H9 (cell line): ENCODE results near the gene ABHD17C. TPM values are rescaled to one million over a fixed set of nuclear protein-coding genes. Genes with fewer than 3 reads are reported as not detected.
"Not testable (repeated sequence)": the region's sequence is repeated elsewhere in the genome, so short reads cannot be mapped to it uniquely, and the experiment has no call there.

ENCODE experiments used
- DNase-seq: peaks from one replicate; pipeline ENCODE4 v3.0.0-alpha.2; 2017
- H2AFZ ChIP-seq: one replicate; pipeline ENCODE4 v1.6.1; 2013; ENCODE audit warnings: mild to moderate bottlenecking, low read length, control low read depth, moderate library complexity
- H2AK5ac ChIP-seq: 2 replicates; pipeline ENCODE4 v1.6.1; 2013; ENCODE audit warnings: low read length, control low read depth, mixed read lengths; ENCODE audit not compliant: insufficient read length
- H2BK120ac ChIP-seq: one replicate; pipeline ENCODE4 v1.6.1; 2013; ENCODE audit warnings: low read depth, mild to moderate bottlenecking, low read length, control low read depth, inconsistent platforms; ENCODE audit not compliant: poor library complexity, severe bottlenecking
- H2BK12ac ChIP-seq: 2 replicates; pipeline ENCODE4 v1.6.1; 2013; ENCODE audit warnings: low read length, control low read depth, mixed read lengths, low read depth; ENCODE audit not compliant: insufficient read length
- H2BK15ac ChIP-seq: 2 replicates; pipeline ENCODE4 v1.6.1; 2013; ENCODE audit warnings: low read depth, low read length, control low read depth
- H2BK20ac ChIP-seq: one replicate; pipeline ENCODE4 v1.6.1; 2013; ENCODE audit warnings: low read depth, mild to moderate bottlenecking, low read length, control low read depth, inconsistent platforms; ENCODE audit not compliant: poor library complexity, severe bottlenecking
- H2BK5ac ChIP-seq: 2 replicates; pipeline ENCODE4 v1.6.1; 2013; ENCODE audit warnings: low read length, control low read depth, mixed read lengths; ENCODE audit not compliant: insufficient read length
- H3K14ac ChIP-seq: 2 replicates; pipeline ENCODE4 v1.6.1; 2013; ENCODE audit warnings: low read length, control low read depth; ENCODE audit not compliant: insufficient read depth
- H3K18ac ChIP-seq: 2 replicates; pipeline ENCODE4 v1.6.1; 2013; ENCODE audit warnings: low read depth, mild to moderate bottlenecking, mixed read lengths, low read length, control low read depth; ENCODE audit not compliant: insufficient read length
- H3K23ac ChIP-seq: 2 replicates; pipeline ENCODE4 v1.6.1; 2013; ENCODE audit warnings: low read length, control low read depth, mixed read lengths, low read depth; ENCODE audit not compliant: insufficient read length
- H3K23me2 ChIP-seq: 2 replicates; pipeline ENCODE4 v1.6.1; 2013; ENCODE audit warnings: low read depth, mild to moderate bottlenecking, mixed read lengths, low read length, control low read depth; ENCODE audit not compliant: insufficient read length, poor library complexity, severe bottlenecking
- H3K27ac ChIP-seq: 2 replicates; pipeline ENCODE4 v1.5.1; 2013; ENCODE audit warnings: low read length, control low read depth, mixed read lengths, low read depth; ENCODE audit not compliant: insufficient read length
- H3K27me3 ChIP-seq: 2 replicates; pipeline ENCODE4 v1.6.1; 2013; ENCODE audit warnings: low read length, control low read depth, inconsistent platforms; ENCODE audit not compliant: insufficient read depth
- H3K4ac ChIP-seq: 2 replicates; pipeline ENCODE4 v1.6.1; 2013; ENCODE audit warnings: low read depth, mild to moderate bottlenecking, control low read depth, inconsistent platforms, low read length, moderate library complexity
- H3K4me1 ChIP-seq: 2 replicates; pipeline ENCODE4 v1.6.1; 2013; ENCODE audit warnings: low read length, control low read depth, inconsistent platforms; ENCODE audit not compliant: insufficient read depth
- H3K4me2 ChIP-seq: 2 replicates; pipeline ENCODE4 v1.6.1; 2013; ENCODE audit warnings: low read length, control low read depth, mixed read lengths; ENCODE audit not compliant: insufficient read length, insufficient read depth
- H3K56ac ChIP-seq: 2 replicates; pipeline ENCODE4 v1.6.1; 2013; ENCODE audit warnings: low read depth, mild to moderate bottlenecking, mixed read lengths, low read length, control low read depth; ENCODE audit not compliant: insufficient read length
- H3K79me1 ChIP-seq: 2 replicates; pipeline ENCODE4 v1.6.1; 2013; ENCODE audit warnings: low read depth, mild to moderate bottlenecking, moderate library complexity, low read length, control low read depth, inconsistent platforms; ENCODE audit not compliant: insufficient read depth, poor library complexity, severe bottlenecking
- H3K79me2 ChIP-seq: 2 replicates; pipeline ENCODE4 v1.6.1; 2013; ENCODE audit warnings: low read length, control low read depth, inconsistent platforms; ENCODE audit not compliant: insufficient read depth
- H3K9ac ChIP-seq: 2 replicates; pipeline ENCODE4 v1.6.1; 2013; ENCODE audit warnings: low read length, control low read depth, mixed read lengths; ENCODE audit not compliant: insufficient read length; ENCODE audit errors: extremely low read depth
- H3K9me3 ChIP-seq: one replicate; pipeline ENCODE4 v1.6.1; 2013; ENCODE audit warnings: low read depth, low read length, inconsistent platforms; ENCODE audit not compliant: control insufficient read depth
- H3T11ph ChIP-seq: one replicate; pipeline ENCODE4 v1.6.1; 2013; ENCODE audit warnings: mild to moderate bottlenecking, low read length, control low read depth, inconsistent platforms
- H4K20me1 ChIP-seq: one replicate; pipeline ENCODE4 v1.6.1; 2013; ENCODE audit not compliant: control insufficient read depth, insufficient read length, insufficient read depth
- H4K5ac ChIP-seq: 2 replicates; pipeline ENCODE4 v1.6.1; 2013; ENCODE audit warnings: low read depth, mild to moderate bottlenecking, mixed read lengths, low read length, control low read depth; ENCODE audit not compliant: insufficient read length
- H4K8ac ChIP-seq: replicated peaks from 2 replicates; pipeline ENCODE4 v1.6.1; 2013; ENCODE audit warnings: low read length, control low read depth, mixed read lengths, low read depth; ENCODE audit not compliant: insufficient read length
- H4K91ac ChIP-seq: 2 replicates; pipeline ENCODE4 v1.6.1; 2013; ENCODE audit warnings: low read depth, mild to moderate bottlenecking, moderate library complexity, mixed read lengths, low read length, control low read depth; ENCODE audit not compliant: insufficient read length
- H3K27ac Mint-ChIP-seq, 3 experiments: 2 replicates in 2 of 3; 3 replicates in 1 of 3; pipeline ENCODE4 v1.8.0; 2020 to 2021; ENCODE audit warnings: mixed read lengths in 3 of 3, mild to moderate bottlenecking in 1 of 3, moderate library complexity in 1 of 3
- H3K27me3 Mint-ChIP-seq: 2 replicates; pipeline ENCODE4 v1.8.0; 2021; ENCODE audit warnings: low read depth, mild to moderate bottlenecking, moderate library complexity, mixed read lengths
- H3K36me3 Mint-ChIP-seq, 3 experiments: 2 replicates in 2 of 3; 3 replicates in 1 of 3; pipeline ENCODE4 v1.8.0; 2020 to 2021; ENCODE audit warnings: low read depth in 3 of 3, mixed read lengths in 3 of 3; ENCODE audit not compliant: insufficient read depth in 1 of 3
- H3K4me1 Mint-ChIP-seq, 2 experiments: 2 replicates each; pipeline ENCODE4 v1.8.0; 2020; ENCODE audit warnings: mixed read lengths in 2 of 2
- H3K4me3 Mint-ChIP-seq, 2 experiments: 2 replicates in 1 of 2; 3 replicates in 1 of 2; pipeline ENCODE4 v1.8.0; 2020 to 2021; ENCODE audit warnings: mild to moderate bottlenecking in 2 of 2, mixed read lengths in 2 of 2, moderate library complexity in 1 of 2
- H3K9me3 Mint-ChIP-seq, 2 experiments: 2 replicates in 1 of 2; 3 replicates in 1 of 2; pipeline ENCODE4 v1.8.0; 2020; ENCODE audit warnings: mild to moderate bottlenecking in 2 of 2, mixed read lengths in 2 of 2, moderate library complexity in 1 of 2
- WGBS: extraction: QIAGEN DNeasy Blood & Tissue Kit; methylation state at CpG from one replicate; pipeline ENCODE4 v1.1.7; 2013; ENCODE audit warnings: missing lambda C conversion rate, low lambda C conversion rate, mixed read lengths; ENCODE audit not compliant: insufficient read length; ENCODE audit errors: extremely low coverage; 5-methylcytosine and 5-hydroxymethylcytosine counted together
- total RNA-seq: library from RNA; stranded (reverse); gene quantifications from 2 replicates; pipeline ENCODE4 v1.2.1, GENCODE V29; 2021
- TF ChIP-seq, protein P1 (sequence below): fragments of 200-600 bp; sonication (generic); conservative IDR thresholded peaks from 3 replicates; pipeline ENCODE4 v1.8.0; 2021; ENCODE audit warnings: antibody characterized with exemption, mild to moderate bottlenecking

The ABHD17C gene
- total RNA-seq, 1 experiment from 2014 or later: 21.5 TPM

DNA sequence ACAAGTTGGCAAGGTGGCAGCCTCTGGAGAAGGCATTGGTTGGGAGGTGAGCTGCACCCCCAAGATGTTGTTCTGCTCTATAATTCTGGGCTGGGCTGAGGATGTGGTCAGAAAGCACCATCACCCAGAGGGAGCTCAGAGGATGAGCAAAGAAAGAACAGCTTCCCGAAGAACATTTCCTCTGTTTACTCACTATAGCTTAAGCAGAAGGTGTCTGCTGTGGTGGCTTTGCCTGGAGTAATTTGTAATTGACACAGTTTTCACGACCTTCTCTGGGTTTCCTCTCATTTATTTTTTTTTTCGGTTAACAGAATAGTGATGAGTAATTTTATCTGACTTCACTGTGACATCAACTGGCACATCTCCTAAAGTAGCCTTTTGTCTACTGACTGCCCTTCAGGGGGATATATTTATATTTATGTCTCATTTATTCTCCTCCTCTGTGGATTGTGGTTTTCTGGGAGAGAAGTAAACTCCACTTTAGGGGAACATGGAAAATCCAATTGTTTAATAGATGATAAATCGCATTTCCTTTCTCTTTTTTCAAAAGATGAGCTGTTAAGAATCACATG lies 49.5 kb upstream of the ABHD17C start:
- Histone ChIP-seq H3K27ac (no peak overlapping the region), H4K8ac (no peak overlapping the region), H3K23me2 (no peaks in the 10 kb centered on the region), H3T11ph (no peak overlapping the region), H3K56ac (no peak overlapping the region), H3K9ac (no peak overlapping the region), H2BK5ac (no peak overlapping the region), H2AK5ac (no peak overlapping the region), H3K79me2 (no peaks in the 10 kb centered on the region), H2BK120ac (no peak overlapping the region), H3K4me1 (no peaks in the 10 kb centered on the region), H3K9me3 (peaks cover 1% of the 10 kb centered on the region), H3K4ac (no peak overlapping the region), H3K14ac (no peak overlapping the region), H3K27me3 (no peaks in the 10 kb centered on the region), H4K91ac (no peak overlapping the region), H2BK20ac (no peak overlapping the region), H3K18ac (no peak overlapping the region), H4K5ac (no peak overlapping the region), H4K20me1 (no peaks in the 10 kb centered on the region), H2BK12ac (no peak overlapping the region), H2AFZ (no peak overlapping the region), H3K23ac (no peak overlapping the region), H2BK15ac (no peak overlapping the region), H3K79me1 (no peaks in the 10 kb centered on the region), H3K4me2 (no peak overlapping the region)
- Mint-ChIP-seq H3K36me3 (peaks cover 7 to 23% (median 19%) of the 10 kb centered on the region in 3 experiments), H3K4me1 (no peaks in the 10 kb centered on the region), H3K4me3 (no peak overlapping the region), H3K27me3 (peaks cover 15% of the 10 kb centered on the region), H3K9me3 (peaks cover 41 to 44% of the 10 kb centered on the region in 2 experiments), H3K27ac (no peak overlapping the region)
- no CpG with 5 or more reads among the region's 4 CpGs for WGBS
- TF ChIP-seq, protein P1, sequence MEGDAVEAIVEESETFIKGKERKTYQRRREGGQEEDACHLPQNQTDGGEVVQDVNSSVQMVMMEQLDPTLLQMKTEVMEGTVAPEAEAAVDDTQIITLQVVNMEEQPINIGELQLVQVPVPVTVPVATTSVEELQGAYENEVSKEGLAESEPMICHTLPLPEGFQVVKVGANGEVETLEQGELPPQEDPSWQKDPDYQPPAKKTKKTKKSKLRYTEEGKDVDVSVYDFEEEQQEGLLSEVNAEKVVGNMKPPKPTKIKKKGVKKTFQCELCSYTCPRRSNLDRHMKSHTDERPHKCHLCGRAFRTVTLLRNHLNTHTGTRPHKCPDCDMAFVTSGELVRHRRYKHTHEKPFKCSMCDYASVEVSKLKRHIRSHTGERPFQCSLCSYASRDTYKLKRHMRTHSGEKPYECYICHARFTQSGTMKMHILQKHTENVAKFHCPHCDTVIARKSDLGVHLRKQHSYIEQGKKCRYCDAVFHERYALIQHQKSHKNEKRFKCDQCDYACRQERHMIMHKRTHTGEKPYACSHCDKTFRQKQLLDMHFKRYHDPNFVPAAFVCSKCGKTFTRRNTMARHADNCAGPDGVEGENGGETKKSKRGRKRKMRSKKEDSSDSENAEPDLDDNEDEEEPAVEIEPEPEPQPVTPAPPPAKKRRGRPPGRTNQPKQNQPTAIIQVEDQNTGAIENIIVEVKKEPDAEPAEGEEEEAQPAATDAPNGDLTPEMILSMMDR: no peak
- no peak for DNase-seq

DNA sequence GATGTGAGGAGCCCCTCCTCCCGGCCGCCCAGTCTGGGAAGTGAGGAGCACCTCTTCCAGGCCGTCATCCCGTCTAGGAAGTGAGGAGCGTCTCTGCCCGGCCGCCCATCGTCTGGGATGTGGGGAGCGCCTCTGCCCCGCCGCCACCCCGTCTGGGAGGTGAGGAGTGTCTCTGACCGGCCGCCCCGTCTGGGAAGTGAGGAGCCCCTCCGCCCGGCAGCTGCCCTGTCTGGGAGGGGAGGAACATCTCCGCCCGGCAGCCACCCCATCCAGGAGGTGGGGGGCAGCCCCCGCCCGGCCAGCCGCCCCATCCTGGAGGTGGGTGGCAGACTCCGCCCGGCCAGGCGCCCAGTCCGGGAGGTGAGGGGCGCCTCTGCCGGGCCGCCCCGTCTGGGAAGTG lies 47.7 kb upstream of the ABHD17C start:
- H3K9me3 Mint-ChIP-seq: peaks cover 36 to 39% of the 10 kb centered on the region in 2 experiments
- WGBS: no CpG with 5 or more reads among the region's 30 CpGs
- H3K36me3 Mint-ChIP-seq: peaks cover 4 to 13% (median 13%) of the 10 kb centered on the region in 3 experiments; a peak in 6 of 7 replicates

More for the DNA sequence above, 47.7 kb upstream of the ABHD17C start:
- H4K5ac ChIP-seq, H2BK20ac ChIP-seq, H4K8ac ChIP-seq, H3T11ph ChIP-seq, DNase-seq, H3K79me1 ChIP-seq, H2BK5ac ChIP-seq, H3K56ac ChIP-seq, H3K27me3 ChIP-seq, H3K23ac ChIP-seq, H4K20me1 ChIP-seq, H4K91ac ChIP-seq, H2BK15ac ChIP-seq, H3K23me2 ChIP-seq, H2BK120ac ChIP-seq, H3K4me1 ChIP-seq, H2BK12ac ChIP-seq, H3K27ac ChIP-seq, H3K79me2 ChIP-seq, H3K4me3 Mint-ChIP-seq, H3K4me2 ChIP-seq, H3K27ac Mint-ChIP-seq, H2AFZ ChIP-seq, H3K4me1 Mint-ChIP-seq, H3K9ac ChIP-seq, H2AK5ac ChIP-seq, H3K18ac ChIP-seq, H3K4ac ChIP-seq, H3K14ac ChIP-seq: not testable (repeated sequence)
- H3K9me3 ChIP-seq: peaks cover 11% of the 10 kb centered on the region
- H3K27me3 Mint-ChIP-seq: peaks cover 19% of the 10 kb centered on the region
